Eye (tissue), 1 donor: Measurements from ENCODE around the gene PHTF1.

Source experiments
- DNase-seq: peaks from one replicate; pipeline ENCODE4 v3.0.0-alpha.2; 2015

PHTF1 gene

GRCh38 chr1:113662101-113662500 is 97.2 kb downstream of the PHTF1 start:
- DNase-seq, result no peak

- peak; percentile 75 for DNase-seq
Measured at GRCh38 chr1:113660088-113660487, 99.2 kb downstream of the PHTF1 start.

- DNase-seq, result peak; percentile 83
Measured at GRCh38 chr1:113659556-113659955, 99.7 kb downstream of the PHTF1 start.

GRCh38 chr1:113659035-113659434 is 100.3 kb downstream of the PHTF1 start:
- peak; percentile 77 for DNase-seq

DNA sequence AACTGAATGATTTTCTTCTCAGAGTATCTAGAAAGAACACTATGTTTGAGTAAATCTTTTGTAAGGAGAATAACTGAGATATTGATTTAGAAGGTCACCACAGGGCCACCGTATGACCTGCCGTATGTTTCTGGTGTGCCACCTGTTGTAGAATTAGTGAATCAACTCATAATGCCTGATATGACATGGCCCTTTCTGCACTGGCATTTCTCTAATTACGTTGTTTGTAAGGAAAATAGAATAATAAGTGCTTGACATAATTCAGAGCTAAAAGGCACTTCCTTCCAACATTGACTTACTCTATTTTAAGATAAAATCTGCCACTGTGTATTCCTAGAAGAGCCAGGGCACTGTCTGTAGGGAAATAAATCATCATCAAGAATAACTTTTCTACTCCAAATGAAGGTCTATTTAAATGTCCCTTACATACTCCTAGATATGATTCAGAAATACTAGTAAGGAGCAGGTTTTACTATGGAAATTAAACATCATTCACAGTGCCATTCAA is 101.7 kb downstream of the PHTF1 start:
- no peak for DNase-seq

DNA sequence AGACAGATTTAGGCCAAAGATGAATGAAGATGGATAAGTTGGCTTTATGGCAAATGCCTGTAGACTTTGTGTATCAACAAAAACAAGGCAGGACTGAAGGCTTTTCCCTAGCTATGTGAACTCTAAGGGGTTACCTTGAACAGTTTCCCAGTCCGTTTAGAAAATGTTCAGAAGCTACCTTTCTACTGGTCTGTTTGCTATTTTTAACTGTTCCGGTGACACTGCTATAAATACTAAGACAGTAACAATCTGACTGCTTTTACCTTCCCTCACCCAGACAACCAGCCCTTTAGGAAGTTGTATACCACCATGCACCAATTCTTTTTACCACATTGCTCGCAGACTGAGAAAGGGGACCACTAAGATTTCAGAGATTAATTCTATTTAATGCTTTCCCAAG is 102.2 kb downstream of the PHTF1 start:
- no peak for DNase-seq

DNA sequence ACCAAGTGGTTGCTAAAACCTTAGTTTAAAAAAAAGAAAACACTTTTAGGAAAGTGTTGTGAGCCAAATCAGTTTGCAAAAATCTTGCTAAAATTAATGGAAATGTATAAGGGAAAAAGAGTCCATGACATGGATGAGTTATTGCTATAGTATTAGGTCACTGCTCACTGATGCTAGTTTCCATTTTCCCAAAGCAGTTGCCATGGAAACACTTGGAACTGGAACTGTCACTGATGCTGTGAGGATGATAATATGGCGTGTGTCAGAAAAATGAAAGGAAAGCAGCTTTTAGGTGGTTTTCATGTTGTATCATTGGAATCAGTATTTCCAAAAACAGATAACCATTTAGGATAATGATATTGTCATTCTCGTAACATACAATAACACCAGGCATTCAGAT is 104.4 kb downstream of the PHTF1 start:
- DNase-seq, result peak; percentile 76

- no peak for DNase-seq
Measured at GRCh38 chr1:113653741-113654140, 105.5 kb downstream of the PHTF1 start.

DNA sequence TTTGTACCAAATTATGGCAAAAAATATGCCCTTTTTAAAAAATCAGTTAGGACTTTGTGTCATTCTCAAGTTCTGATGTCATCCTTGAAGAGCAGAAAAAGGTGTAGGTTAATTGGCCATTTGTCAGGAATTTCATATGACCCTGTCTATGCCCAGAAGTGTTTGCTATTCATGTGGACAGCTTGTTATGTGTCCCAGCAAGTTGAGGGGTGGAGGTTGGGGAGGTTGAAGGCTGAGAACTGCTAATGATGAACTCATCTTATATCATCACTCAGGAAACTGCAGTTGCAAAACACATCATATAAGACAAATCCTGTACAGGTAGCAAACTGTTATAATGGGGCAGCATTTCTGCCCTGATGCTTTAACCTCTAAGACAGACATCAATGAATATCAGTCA is 106.5 kb downstream of the PHTF1 start:
- peak; percentile 61 for DNase-seq

DNA sequence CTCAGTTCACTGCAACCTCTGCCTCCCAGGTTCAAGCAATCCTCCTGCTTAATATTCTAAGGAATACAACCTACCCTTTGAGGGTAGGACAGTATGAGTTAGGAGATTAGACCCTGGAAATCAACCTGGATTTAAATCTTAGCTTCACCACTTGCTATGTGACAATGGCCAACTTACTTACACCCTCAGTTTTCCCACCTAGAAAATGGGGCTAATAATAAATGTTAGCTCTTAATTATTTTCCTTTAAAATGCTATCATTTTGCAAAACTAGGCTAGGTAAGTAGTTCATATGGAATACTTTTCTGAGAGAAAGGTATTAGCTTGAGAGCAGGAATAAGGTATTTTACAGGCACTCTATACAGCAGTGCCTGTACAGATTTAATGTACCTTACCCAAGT is 110.8 kb downstream of the PHTF1 start:
- no peak for DNase-seq

DNA sequence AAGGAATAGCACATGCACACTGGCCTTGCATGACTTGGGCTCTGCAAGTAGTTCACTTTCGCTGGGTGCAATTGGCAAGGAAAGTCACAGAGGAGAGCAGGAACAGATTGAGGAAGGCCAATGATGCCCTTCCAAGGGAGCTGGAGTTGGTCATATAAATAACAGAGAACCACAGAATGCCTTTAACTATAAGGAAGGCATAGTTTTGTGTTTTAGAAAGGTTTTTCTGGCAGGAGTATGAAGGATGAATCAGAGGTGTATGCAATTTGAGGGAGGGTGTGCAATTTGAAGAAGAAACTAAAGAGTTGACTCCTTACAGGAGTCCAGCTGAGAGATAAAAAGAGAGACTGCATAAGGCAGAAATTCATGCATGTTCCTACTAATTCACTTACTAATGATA is 112.1 kb downstream of the PHTF1 start:
- no peak for DNase-seq
